Astrocyte (in vitro differentiated cells and primary cell): ENCODE results near the gene LIMK1.

ENCODE experiments used
- EZH2 ChIP-seq: IDR thresholded peaks from 2 replicates; pipeline ENCODE4 v1.6.1; 2012; ENCODE audit warnings: mild to moderate bottlenecking, low read length, inconsistent platforms; ENCODE audit not compliant: insufficient read depth
- TF ChIP-seq, protein P1 (sequence below): IDR thresholded peaks from 2 replicates; pipeline ENCODE4 v1.5.1; 2011; ENCODE audit warnings: low read depth, mild to moderate bottlenecking, inconsistent platforms, low read length, moderate library complexity; ENCODE audit not compliant: insufficient read depth

DNA sequence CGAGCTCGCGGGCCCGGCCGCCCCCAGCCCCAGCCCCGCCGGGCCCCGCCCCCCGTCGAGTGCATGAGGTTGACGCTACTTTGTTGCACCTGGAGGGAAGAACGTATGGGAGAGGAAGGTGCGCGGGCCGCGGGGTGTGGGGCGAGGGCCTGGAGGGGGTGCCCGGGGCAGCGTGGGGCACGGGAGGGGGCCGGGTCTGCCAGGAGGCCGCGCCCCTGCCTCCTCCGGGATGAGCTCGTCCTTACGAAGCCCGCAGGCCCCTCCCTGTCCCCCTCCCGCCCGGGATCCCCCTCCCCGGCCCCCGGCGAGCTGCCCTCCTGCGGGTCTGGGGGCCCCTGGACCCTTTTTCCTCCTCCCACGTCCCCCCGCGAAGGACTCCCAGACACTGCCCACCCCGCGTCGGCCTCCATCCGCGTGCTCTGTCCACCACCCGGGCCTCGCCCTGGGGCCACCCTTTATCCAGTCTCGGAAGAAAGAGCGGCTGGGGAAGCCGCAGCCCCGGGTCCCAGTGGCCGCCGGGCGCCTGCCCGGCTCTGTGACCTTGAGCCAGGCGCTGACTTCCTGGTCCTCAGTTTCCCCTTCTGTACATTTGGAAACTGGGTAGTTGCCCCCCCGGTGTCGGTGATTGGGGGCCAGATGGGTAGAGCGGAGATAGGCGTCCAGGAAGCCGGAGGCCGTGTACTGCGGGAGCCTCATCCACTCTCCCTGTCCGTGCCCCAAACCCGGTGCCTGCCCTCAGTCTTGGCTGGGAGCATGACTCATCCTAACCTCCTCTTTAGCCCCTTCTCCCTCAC, 521 bp downstream of the LIMK1 start:
- TF ChIP-seq, protein P1, sequence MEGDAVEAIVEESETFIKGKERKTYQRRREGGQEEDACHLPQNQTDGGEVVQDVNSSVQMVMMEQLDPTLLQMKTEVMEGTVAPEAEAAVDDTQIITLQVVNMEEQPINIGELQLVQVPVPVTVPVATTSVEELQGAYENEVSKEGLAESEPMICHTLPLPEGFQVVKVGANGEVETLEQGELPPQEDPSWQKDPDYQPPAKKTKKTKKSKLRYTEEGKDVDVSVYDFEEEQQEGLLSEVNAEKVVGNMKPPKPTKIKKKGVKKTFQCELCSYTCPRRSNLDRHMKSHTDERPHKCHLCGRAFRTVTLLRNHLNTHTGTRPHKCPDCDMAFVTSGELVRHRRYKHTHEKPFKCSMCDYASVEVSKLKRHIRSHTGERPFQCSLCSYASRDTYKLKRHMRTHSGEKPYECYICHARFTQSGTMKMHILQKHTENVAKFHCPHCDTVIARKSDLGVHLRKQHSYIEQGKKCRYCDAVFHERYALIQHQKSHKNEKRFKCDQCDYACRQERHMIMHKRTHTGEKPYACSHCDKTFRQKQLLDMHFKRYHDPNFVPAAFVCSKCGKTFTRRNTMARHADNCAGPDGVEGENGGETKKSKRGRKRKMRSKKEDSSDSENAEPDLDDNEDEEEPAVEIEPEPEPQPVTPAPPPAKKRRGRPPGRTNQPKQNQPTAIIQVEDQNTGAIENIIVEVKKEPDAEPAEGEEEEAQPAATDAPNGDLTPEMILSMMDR = no peak
- no peak for TF ChIP-seq EZH2
